Calu3 (cell line): ENCODE data around the gene CDHR5. TPM values are rescaled to one million over a fixed set of nuclear protein-coding genes. Genes with fewer than 3 reads are reported as not detected.

Experiments
- BruUV-seq: library from RNA; stranded (reverse); fragments of 400-500 nt; replicated peaks from 2 replicates; lab custom pipeline; 2021; lab: Mats Ljungman, UMichigan
- CTCF ChIA-PET: fragments of 300-600 bp; sonication (Branson Sonifier 250); formaldehyde crosslinking; loops from one replicate; lab custom pipeline; 2022; ENCODE audit warnings: antibody characterized with exemption; lab: Charles Lee
- DNase-seq: peaks from one replicate; pipeline ENCODE4 v3.0.0; 2022
- H3K27ac Mint-ChIP-seq: one replicate; pipeline ENCODE4 v1.8.0; 2022; ENCODE audit warnings: mixed read lengths; ENCODE audit not compliant: unreplicated experiment
- H3K27me3 Mint-ChIP-seq: one replicate; pipeline ENCODE4 v1.8.0; 2022; ENCODE audit warnings: mixed read lengths; ENCODE audit not compliant: unreplicated experiment
- H3K36me3 Mint-ChIP-seq: one replicate; pipeline ENCODE4 v1.8.0; 2022; ENCODE audit warnings: mild to moderate bottlenecking, moderate library complexity, mixed read lengths; ENCODE audit not compliant: insufficient read depth, unreplicated experiment
- H3K4me1 Mint-ChIP-seq: one replicate; pipeline ENCODE4 v1.8.0; 2022; ENCODE audit warnings: mild to moderate bottlenecking, low read depth, mixed read lengths; ENCODE audit not compliant: unreplicated experiment
- H3K4me3 Mint-ChIP-seq: one replicate; pipeline ENCODE4 v1.8.0; 2022; ENCODE audit warnings: mild to moderate bottlenecking, low read depth, moderate library complexity, mixed read lengths; ENCODE audit not compliant: unreplicated experiment
- H3K9me3 Mint-ChIP-seq: one replicate; pipeline ENCODE4 v1.8.0; 2022; ENCODE audit warnings: low read depth, mixed read lengths; ENCODE audit not compliant: unreplicated experiment
- CTCF ChIP-seq: fragments of 200-600 bp; IDR thresholded peaks from one replicate; pipeline ENCODE4 v1.8.0; 2022; ENCODE audit warnings: antibody characterized with exemption; ENCODE audit not compliant: unreplicated experiment
- intact Hi-C: fragments of 100-400 bp; cut with micrococcal nuclease; formaldehyde crosslinking; loops from one replicate; pipeline ENCODE4 v1.10.0; 2022; ENCODE audit not compliant: unreplicated experiment
- total RNA-seq: library from RNA; stranded (reverse); gene quantifications from 2 replicates; pipeline ENCODE4 v1.2.3, GENCODE V29; 2022

CDHR5 gene
- total RNA-seq, 1 experiment from 2014 or later = 5.0 TPM

- BruUV-seq = no TSS peak
- DNase-seq = peak; percentile 29
- no peaks in the 10 kb centered on the region for H3K9me3 Mint-ChIP-seq
- H3K27ac Mint-ChIP-seq = no peak overlapping the region
- intact Hi-C loops = no loop called here
- H3K4me3 Mint-ChIP-seq = no peak overlapping the region
- peaks cover 74% of the 10 kb centered on the region for H3K36me3 Mint-ChIP-seq
- H3K4me1 Mint-ChIP-seq = no peaks in the 10 kb centered on the region
- CTCF ChIA-PET = no interaction called here
- H3K27me3 Mint-ChIP-seq = no peaks in the 10 kb centered on the region
- no peak for TF ChIP-seq CTCF
These were observed 27.5 kb downstream of the CDHR5 start for GRCh38 chr11:597166-597725.

- no peaks in the 10 kb centered on the region for H3K4me1 Mint-ChIP-seq
- TF ChIP-seq CTCF = no peak
- peaks cover 68% of the 10 kb centered on the region for H3K36me3 Mint-ChIP-seq
- no peak for DNase-seq
- no peak overlapping the region for H3K4me3 Mint-ChIP-seq
- CTCF ChIA-PET = no interaction called here
- no peak overlapping the region for H3K27ac Mint-ChIP-seq
- no peaks in the 10 kb centered on the region for H3K27me3 Mint-ChIP-seq
- intact Hi-C loops = no loop called here
- BruUV-seq = no TSS peak
- H3K9me3 Mint-ChIP-seq = no peaks in the 10 kb centered on the region
These were observed 28.4 kb downstream of the CDHR5 start for GRCh38 chr11:596374-596773.

GRCh38 chr11:595400-595799, 29.4 kb downstream of the CDHR5 start:
- TF ChIP-seq CTCF = no peak
- no peaks in the 10 kb centered on the region for H3K9me3 Mint-ChIP-seq
- no peaks in the 10 kb centered on the region for H3K27me3 Mint-ChIP-seq
- no TSS peak for BruUV-seq
- no peak overlapping the region for H3K4me3 Mint-ChIP-seq
- intact Hi-C loops = no loop called here
- H3K36me3 Mint-ChIP-seq = peaks cover 66% of the 10 kb centered on the region
- CTCF ChIA-PET = no interaction called here
- DNase-seq = no peak
- no peak overlapping the region for H3K27ac Mint-ChIP-seq
- H3K4me1 Mint-ChIP-seq = no peaks in the 10 kb centered on the region

GRCh38 chr11:593347-593746, 31.4 kb downstream of the CDHR5 start:
- Mint-ChIP-seq H3K4me1 (peaks cover under 1% of the 10 kb centered on the region), H3K9me3 (no peaks in the 10 kb centered on the region), H3K27me3 (no peaks in the 10 kb centered on the region), H3K4me3 (no peak overlapping the region), H3K27ac (peak overlapping the region; percentile 36), H3K36me3 (peaks cover 74% of the 10 kb centered on the region)
- CTCF ChIA-PET = no interaction called here
- no TSS peak for BruUV-seq
- intact Hi-C loops = no loop called here
- TF ChIP-seq CTCF = no peak
- DNase-seq = no peak
